ENCODE measurements around the gene ALPG.
"Not testable (repeated sequence)": the region's sequence is repeated elsewhere in the genome, so short reads cannot be mapped to it uniquely, and the experiment has no call there.

DNA sequence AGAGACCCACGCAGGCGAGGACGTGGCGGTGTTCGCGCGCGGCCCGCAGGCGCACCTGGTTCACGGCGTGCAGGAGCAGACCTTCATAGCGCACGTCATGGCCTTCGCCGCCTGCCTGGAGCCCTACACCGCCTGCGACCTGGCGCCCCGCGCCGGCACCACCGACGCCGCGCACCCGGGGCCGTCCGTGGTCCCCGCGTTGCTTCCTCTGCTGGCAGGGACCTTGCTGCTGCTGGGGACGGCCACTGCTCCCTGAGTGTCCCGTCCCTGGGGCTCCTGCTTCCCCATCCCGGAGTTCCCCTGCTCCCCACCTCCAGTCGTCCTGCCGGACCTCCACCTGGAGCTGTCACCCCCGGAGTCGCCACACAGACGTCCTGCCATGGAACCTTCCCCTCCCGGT lies 3.0 kb downstream of the ALPG start:
- TF ChIP-seq, protein P1, sequence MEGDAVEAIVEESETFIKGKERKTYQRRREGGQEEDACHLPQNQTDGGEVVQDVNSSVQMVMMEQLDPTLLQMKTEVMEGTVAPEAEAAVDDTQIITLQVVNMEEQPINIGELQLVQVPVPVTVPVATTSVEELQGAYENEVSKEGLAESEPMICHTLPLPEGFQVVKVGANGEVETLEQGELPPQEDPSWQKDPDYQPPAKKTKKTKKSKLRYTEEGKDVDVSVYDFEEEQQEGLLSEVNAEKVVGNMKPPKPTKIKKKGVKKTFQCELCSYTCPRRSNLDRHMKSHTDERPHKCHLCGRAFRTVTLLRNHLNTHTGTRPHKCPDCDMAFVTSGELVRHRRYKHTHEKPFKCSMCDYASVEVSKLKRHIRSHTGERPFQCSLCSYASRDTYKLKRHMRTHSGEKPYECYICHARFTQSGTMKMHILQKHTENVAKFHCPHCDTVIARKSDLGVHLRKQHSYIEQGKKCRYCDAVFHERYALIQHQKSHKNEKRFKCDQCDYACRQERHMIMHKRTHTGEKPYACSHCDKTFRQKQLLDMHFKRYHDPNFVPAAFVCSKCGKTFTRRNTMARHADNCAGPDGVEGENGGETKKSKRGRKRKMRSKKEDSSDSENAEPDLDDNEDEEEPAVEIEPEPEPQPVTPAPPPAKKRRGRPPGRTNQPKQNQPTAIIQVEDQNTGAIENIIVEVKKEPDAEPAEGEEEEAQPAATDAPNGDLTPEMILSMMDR (IDR thresholded peaks at IDR 0.05; ENCODE audit: borderline replicate concordance, extremely low read depth, low read length, poor library complexity, severe bottlenecking): not testable (repeated sequence)
- TF ChIP-seq EZH2 (IDR thresholded peaks at IDR 0.05; ENCODE audit: borderline replicate concordance, low read depth, low read length, severe bottlenecking): not testable (repeated sequence)

Measured in DND-41 (cell line).